ENCODE measurements around the gene STN1.
A peak's percentile ranks its signal among the peaks of the same experiment; 100 is the strongest.

Gene STN1

DNA sequence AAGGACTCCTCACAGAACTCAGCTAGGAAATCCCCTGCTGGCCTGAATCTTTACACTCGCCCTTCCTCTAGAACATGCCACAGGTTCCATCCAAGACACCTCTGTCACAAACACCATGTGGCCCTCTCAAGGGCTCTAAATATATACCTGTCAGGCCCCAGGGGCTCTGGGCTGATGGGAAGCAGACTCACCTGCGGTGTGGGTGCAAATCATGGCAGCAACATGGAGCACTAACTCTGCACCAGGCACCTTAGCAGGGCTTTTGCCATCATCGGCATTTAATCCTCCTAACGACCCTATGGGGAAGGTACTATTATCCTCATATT is 80.0 kb downstream of the STN1 start:
- TF ChIP-seq, protein P1, sequence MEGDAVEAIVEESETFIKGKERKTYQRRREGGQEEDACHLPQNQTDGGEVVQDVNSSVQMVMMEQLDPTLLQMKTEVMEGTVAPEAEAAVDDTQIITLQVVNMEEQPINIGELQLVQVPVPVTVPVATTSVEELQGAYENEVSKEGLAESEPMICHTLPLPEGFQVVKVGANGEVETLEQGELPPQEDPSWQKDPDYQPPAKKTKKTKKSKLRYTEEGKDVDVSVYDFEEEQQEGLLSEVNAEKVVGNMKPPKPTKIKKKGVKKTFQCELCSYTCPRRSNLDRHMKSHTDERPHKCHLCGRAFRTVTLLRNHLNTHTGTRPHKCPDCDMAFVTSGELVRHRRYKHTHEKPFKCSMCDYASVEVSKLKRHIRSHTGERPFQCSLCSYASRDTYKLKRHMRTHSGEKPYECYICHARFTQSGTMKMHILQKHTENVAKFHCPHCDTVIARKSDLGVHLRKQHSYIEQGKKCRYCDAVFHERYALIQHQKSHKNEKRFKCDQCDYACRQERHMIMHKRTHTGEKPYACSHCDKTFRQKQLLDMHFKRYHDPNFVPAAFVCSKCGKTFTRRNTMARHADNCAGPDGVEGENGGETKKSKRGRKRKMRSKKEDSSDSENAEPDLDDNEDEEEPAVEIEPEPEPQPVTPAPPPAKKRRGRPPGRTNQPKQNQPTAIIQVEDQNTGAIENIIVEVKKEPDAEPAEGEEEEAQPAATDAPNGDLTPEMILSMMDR (conservative IDR thresholded peaks at IDR 0.05; ENCODE audit: low read depth, low read length) = no peak

DNA sequence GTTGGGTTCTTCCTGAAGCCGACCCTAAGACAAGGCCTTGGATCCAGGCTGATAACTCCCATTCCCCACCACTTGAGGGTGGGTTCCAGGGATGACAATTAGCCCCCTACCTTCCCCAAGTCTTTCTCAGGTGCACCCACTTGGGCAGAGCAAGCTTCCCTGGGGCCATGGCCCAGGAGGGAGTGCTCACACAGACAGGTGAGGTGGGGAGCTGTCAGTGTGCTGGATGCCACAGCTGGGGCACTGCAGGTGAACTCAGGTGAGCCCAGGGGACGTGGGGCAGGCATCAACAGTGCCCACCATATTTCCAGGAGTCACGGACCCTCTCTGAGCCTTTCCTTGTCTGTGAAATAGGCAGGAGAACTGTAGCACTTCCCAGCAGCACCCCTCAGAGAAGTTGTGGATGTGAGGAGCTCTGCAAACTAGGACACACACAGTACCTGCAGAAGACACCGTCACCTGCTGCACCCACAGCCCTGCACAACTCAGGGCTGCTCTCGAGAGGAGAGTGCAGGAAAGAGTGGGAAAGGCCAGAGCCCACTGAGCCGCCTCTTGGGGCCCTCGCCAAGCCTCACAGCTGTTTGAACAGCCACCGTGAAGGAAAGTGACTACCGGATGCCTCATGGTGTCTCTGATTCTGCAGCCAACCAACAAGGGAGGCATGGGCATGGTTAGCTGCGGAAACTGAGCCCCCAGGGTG is 80.5 kb downstream of the STN1 start:
- TF ChIP-seq, protein P1 (conservative IDR thresholded peaks at IDR 0.05; ENCODE audit: low read depth, low read length) = no peak
- no peak for DNase-seq (ENCODE audit: low read depth)
- no peak overlapping the region for H3K4me3 ChIP-seq (ENCODE audit: low read depth, low read length)

More for the DNA sequence above, 80.0 kb downstream of the STN1 start:
- H3K4me3 ChIP-seq (ENCODE audit: low read depth, low read length) = no peak overlapping the region
- DNase-seq (ENCODE audit: low read depth) = no peak

DNA sequence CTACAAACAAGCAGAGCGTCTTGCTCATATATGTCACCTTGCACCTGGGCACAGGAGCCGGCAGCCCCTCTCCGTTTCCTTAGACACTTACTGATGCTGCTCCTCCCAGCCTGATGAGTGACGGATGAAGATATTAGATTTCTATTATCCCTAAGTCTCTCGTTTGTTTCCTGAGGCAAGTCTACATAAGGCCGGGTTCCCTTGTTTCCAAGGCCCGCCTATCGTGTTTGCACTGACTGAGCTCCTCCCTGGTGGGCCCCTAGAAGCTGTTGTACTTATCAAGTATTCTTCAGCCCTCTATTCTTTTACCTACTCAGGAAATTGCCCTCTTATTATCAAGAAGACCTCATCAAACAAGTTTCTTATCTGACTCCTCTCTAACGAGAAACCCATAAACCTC is 81.1 kb downstream of the STN1 start:
- TF ChIP-seq, protein P1 (conservative IDR thresholded peaks at IDR 0.05; ENCODE audit: low read depth, low read length) = no peak
- no peak overlapping the region for H3K4me3 ChIP-seq (ENCODE audit: low read depth, low read length)
- no peak for DNase-seq (ENCODE audit: low read depth)

DNA sequence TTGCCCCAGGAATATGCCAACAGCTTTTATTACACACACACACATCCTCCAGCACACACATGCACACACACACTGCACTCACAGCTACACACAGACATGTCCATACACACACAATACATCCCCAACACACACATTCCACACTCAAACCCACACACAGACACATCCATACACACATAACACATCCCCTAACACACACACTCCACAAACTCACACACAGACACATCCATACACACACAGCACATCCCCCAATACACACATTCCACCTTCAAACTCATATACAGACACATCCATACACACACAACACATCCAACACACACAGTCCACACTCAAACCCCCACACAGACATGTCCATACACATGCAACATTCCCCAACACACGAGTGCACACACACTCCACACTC is 81.7 kb downstream of the STN1 start:
- TF ChIP-seq, protein P1 (conservative IDR thresholded peaks at IDR 0.05; ENCODE audit: low read depth, low read length) = no peak

DNA sequence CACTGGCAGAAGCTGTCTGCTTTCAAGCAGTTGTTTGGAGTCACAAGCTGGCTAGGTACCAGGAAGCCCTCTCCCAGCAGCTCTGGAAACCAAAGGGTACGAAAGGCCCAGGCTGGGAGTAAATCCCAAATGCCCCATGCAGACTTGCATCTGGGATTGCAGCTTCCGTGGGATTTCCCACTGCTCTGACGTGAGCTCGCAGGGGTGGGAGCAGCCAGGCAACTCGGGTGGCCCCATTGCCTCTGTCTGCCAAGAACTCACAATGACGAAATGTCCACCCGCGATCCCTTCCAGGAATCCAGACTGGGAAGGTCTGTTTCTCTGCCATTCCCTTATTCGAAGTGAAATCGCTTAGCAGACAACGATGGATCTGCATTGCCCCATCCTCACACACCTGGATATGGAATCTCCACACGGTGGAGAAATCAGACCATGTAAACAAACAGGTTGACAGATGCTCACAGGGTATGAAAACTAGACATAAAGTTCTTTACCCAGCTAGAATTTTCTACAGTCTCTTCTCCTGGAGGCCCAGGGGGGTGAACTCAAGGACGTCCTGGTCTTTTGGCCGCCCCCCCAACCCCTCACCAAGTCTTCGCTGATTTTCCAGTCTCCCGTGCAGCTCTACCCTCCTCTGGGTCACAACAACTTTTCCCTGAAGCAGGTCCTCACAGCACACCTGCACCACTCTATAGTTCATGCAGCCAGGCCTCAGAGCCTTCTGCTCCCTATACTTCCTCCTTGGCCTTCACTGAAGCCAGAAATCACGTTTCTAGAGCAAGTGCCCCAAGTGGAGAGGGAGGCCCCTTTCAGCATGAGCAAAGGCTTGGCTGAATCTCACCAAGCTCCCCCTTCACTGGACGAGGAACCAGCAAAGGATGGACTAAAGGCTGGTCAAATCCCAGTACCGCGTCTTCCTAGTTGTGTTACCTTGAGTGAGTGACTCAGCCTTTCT is 82.6 kb downstream of the STN1 start:
- DNase-seq (ENCODE audit: low read depth) = peak; percentile 62
- no peak overlapping the region for H3K4me3 ChIP-seq (ENCODE audit: low read depth, low read length)
- TF ChIP-seq, protein P1 (conservative IDR thresholded peaks at IDR 0.05; ENCODE audit: low read depth, low read length) = no peak

More for the DNA sequence above, 81.7 kb downstream of the STN1 start:
- DNase-seq (ENCODE audit: low read depth) = no peak
- H3K4me3 ChIP-seq (ENCODE audit: low read depth, low read length) = no peak overlapping the region

DNA sequence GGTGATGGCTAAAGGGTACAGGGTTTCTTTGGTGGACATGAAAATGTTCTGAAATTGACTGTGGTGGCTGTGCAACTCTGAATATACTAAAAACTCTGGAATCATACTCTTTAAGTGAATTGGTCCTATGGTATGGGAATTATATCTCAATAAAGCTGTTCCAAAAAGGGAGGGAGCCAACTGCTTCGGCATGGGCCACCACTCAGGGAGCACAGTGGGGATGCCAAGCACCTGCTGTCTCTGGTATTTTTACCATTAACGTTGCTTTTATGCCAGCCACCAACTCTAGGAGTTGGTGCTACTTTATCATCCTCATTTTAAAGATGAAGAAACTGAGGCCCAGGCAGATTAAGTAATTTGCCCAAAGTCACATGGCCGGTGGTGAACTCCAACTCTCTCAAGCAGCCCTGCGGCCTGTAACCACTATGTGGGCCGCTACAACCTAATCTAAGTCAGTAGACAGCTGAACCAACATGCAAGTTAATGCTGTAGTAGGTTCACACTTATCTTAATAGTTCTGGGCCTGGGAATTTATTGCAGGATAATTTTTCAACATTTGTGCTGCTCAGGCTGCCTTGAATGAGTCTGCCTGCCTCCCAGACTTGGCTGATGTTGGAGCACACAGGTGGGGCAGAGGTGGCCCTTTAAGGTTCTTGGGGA is 83.4 kb downstream of the STN1 start:
- no peak for DNase-seq (ENCODE audit: low read depth)
- no peak overlapping the region for H3K4me3 ChIP-seq (ENCODE audit: low read depth, low read length)
- TF ChIP-seq, protein P1 (conservative IDR thresholded peaks at IDR 0.05; ENCODE audit: low read depth, low read length) = no peak
